Measurements from ENCODE around the gene ZNF285.
A peak's percentile ranks its signal among the peaks of the same experiment; 100 is the strongest.
"Not testable (repeated sequence)": the region's sequence is repeated elsewhere in the genome, so short reads cannot be mapped to it uniquely, and the experiment has no call there.

Gene ZNF285

DNA sequence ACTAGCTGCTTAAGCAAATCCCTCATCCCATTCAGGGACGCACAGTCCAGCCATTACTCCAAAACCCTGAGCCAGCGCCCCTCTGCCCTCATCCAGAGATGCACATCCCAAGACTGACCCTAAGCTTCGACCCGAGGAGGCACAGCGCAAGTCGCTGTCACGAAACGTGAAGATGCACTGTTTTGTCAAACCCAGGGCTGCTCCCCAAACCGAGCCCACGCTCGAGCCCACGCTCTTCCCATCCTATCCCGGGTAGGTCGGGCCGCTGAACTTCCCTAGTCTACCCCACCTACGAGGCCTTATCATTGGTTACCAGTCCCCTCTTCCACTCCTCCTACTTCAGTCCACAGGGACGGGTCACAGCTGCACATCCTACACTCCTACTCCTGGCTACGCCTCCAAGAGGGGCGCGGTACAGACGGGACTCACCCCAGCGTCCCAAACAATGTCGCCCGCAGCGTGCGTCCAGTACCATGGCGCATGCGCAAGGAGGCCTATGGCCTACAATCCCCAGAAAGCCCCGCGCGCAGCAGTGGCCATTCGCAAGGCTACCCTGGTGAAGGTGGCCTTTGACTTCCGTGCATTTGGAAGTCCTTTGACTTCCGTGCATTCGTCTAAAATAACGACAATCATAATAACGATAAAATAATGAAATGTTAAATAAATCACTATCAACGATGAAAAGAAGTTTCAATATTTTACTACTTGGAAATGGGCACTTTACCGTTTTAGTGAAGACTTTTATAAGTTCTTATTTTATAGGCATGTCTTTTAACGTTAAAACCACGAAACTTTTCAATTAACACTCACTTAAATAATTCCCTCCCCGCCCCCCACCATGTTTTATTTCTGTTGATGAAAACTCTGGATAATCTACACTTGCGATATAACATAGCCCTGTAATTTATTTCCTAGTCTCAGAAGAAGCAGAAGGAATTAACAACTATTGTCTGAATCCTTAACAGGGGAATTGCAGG is at the start of gene ZNF285:
TSS of gene ZNF285 (minus strand) at position 470 of the 977 bp plus-strand sequence. CDS start 4,395 bp downstream, outside the sequence.
- no peak for DNase-seq

DNA sequence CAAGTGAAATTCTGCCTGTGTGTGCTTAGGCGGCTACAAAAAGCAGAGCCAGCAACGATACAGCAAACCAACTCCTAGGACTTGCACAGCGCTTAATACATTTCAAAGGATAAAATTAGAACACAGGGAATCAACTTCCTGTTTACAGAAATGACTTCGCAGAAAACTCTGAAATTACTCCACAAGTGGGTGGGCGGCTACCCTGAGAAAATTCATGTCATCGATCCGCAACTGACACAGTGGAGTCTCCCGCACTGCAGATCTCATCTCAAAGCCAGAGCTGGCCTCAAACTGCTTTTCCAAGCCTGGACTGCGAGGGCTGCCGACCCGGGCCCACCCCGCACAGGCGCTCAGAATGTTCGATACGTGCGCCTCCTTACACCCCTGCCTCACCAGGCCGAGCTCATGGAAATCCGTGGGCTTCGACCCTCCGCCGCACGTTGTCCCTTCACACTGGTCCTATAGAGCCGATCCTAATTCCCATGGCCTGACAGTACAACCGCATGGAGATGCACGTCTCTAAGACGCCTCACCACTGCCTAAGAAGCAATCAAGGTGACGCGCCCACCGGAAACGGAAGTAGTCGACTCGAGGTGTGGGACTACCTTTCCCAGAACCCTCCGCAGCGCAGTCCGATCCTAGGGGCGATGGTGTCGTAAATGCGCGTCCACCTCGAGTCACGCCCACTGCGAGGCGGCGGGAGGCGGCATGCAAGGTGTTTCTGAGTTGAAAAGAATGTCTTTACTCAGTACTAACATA is 46.7 kb upstream of the ZNF285 start, which contains the start of gene ZNF229:
TSS of gene ZNF229 (minus strand) at position 557 of the 759 bp plus-strand sequence. CDS start 5,625 bp downstream, outside the sequence.
- DNase-seq: peak; percentile 96

DNA sequence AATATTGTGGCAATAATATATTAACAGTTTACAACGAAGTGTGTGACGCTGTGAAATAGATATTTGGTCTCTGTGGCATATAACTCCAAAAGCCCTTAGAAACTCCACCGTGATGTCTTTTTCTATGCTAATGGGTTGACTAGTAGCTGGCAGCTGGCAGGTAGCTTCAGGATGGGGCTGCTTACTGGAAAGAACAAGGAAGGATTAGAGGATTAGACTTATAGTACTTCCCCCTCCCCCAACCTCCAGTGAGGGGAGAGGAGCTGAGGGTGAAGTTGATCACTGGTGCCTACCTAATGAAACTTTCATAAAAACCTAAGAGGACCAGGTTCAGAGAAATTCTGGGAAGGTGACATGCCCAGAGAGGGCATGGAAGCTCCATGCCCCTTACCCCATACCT is 37.0 kb upstream of the ZNF285 start:
- DNase-seq: no peak

GRCh38 chr19:44435441-44435840 is 34.0 kb upstream of the ZNF285 start:
- DNase-seq: no peak

GRCh38 chr19:44430956-44431355 is 29.5 kb upstream of the ZNF285 start:
- DNase-seq: no peak

- not testable (repeated sequence) for DNase-seq
These were observed 14.1 kb upstream of the ZNF285 start for GRCh38 chr19:44415553-44415952.

DNA sequence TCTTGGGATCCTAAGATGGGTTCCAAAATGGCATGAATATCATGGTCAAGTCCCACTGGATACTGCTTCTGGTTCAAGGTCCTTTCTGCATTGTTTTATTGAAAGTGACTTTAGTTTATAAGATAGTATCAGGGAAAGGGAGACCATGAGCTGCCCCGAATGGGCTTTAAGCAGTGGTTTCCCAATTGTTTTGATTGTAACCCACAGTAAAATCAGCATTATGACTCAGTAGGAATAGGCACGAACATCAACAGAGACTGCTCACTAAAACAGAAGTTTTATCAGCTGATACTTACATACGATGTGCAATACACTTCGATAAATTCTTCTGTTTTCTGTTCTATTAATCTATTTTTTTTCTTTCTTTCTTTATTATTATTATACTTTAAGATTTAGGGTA is 12.1 kb downstream of the ZNF285 start:
- peak; percentile 37 for DNase-seq

GRCh38 chr19:44374789-44375188 is 26.6 kb downstream of the ZNF285 start:
- no peak for DNase-seq

- DNase-seq: no peak
These were observed 29.5 kb downstream of the ZNF285 start for GRCh38 chr19:44371815-44372480.

DNA sequence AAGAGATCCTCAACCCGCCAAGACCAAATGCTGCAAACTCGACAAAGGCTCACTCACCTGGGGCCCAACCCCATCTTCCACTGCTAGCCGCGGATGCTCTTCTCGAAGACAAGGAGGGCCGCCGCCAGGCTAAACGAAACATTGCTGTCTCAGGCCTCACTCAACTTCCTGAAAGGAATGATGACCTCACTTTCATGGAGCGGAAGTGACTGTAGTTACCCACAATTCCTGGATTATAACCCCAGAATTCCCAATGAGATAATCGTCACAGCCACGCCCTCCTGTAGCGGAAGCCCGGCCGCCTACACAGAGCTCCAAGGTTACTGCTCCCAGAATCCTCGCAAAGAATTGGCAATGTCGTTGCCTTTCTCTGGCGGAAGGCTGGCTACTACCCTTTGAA is 34.4 kb downstream of the ZNF285 start:
- no peak for DNase-seq

DNA sequence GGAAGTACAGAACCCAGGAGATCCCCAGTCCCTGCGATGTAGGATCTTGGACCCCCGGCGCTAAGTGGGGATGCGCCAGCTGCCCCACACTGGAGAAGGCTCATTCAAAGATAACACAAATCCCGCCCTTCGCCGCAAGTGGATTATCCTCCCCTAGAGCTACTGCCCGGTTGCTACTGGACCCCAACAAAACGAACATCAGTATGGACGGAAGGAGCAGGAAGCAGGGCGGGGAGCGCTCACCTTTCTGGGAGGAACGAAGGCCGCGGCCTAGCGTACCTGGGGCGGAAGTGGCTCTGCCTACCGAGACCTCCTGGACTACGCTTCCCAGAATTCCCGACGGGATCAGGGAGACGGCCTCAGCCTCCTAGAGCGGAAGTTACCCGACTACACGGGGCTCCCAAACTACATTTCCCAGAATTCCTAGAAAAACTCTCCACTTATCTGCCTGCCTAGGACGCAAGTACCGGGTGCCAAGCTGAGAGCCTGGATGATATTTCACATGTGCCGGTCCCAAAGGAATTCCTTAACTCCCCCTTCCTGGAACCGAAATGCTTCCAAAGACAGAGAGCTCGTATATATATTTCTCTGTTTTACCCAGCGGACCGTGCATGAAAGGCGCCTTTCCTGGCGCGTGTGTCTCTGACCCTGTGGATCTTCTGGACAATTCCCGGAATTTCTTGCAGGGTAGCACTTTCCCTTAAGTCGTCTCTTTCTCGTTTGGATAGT is 44.9 kb downstream of the ZNF285 start, which contains the start of gene ZNF112:
TSS of gene ZNF112 (minus strand) at position 298 of the 729 bp plus-strand sequence. CDS start 16,141 bp downstream, outside the sequence.
- DNase-seq: peak; percentile 51

DNA sequence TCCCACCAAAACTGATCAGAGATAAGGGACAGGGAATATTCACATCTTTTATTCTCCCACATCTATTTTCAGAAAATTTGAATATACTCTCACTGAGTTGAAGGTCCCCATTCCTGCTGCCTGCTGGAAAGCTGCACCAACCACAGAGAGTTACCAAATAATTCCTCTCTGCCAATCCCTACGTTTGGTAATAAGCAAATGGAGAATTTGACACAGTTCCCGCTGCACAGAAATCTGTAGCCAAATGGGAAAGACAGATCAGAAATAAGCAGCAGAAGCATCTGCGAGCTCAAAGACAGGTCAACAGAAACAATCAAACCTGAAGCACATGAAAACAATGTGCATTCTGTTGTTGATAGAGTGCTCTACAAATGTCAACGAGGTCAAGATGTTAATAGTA is 54.9 kb downstream of the ZNF285 start:
- DNase-seq: no peak

GRCh38 chr19:44345959-44346358 is 55.4 kb downstream of the ZNF285 start:
- DNase-seq: no peak

GRCh38 chr19:44344255-44344654 is 57.2 kb downstream of the ZNF285 start:
- DNase-seq: peak; percentile 41

- DNase-seq: no peak
These were observed 59.6 kb downstream of the ZNF285 start for GRCh38 chr19:44341794-44342193.

GRCh38 chr19:44334639-44335038 is 66.8 kb downstream of the ZNF285 start:
- not testable (repeated sequence) for DNase-seq

Measured in MV-4-11 (cell line).